Measurements from ENCODE around the gene ADAMTS8.

The ADAMTS8 gene

GRCh38 chr11:130418756-130419155 is 9.7 kb downstream of the ADAMTS8 start:
- TF ChIP-seq PPARA (CRISPR knock-in tag; IDR thresholded peaks at IDR 0.05; ENCODE audit: borderline replicate concordance) = no peak
- TF ChIP-seq CSRNP3 (CRISPR knock-in tag; IDR thresholded peaks at IDR 0.05) = no peak
- TF ChIP-seq ZNF70 (CRISPR knock-in tag; IDR thresholded peaks at IDR 0.05) = no peak
- no peak for TF ChIP-seq ZNF565 (CRISPR knock-in tag; conservative IDR thresholded peaks at IDR 0.05; ENCODE audit: low read depth)
- no peak for TF ChIP-seq OSR1 (CRISPR knock-in tag; IDR thresholded peaks at IDR 0.05)
- TF ChIP-seq RARB (CRISPR knock-in tag; IDR thresholded peaks at IDR 0.05) = no peak
- no peak for TF ChIP-seq CSDC2 (CRISPR knock-in tag; IDR thresholded peaks at IDR 0.05)
- TF ChIP-seq CREB5 (CRISPR knock-in tag; IDR thresholded peaks at IDR 0.05; ENCODE audit: low read depth) = no peak
- TF ChIP-seq ZFP3 (CRISPR knock-in tag; IDR thresholded peaks at IDR 0.05) = no peak
- TF ChIP-seq ARNTL (CRISPR knock-in tag; IDR thresholded peaks at IDR 0.05; ENCODE audit: borderline replicate concordance, low read depth) = no peak
- no peak for TF ChIP-seq TSHZ2 (CRISPR knock-in tag; IDR thresholded peaks at IDR 0.05)
- ATAC-seq = no peak

- TF ChIP-seq TCF4 (CRISPR knock-in tag; IDR thresholded peaks at IDR 0.05; ENCODE audit: borderline replicate concordance) = no peak
- TF ChIP-seq PATZ1 (CRISPR knock-in tag; IDR thresholded peaks at IDR 0.05; ENCODE audit: borderline replicate concordance) = no peak
- no peak for TF ChIP-seq ISL1 (CRISPR knock-in tag; IDR thresholded peaks at IDR 0.05)
- TF ChIP-seq PPARA (CRISPR knock-in tag; IDR thresholded peaks at IDR 0.05; ENCODE audit: borderline replicate concordance) = no peak
- TF ChIP-seq ESRRG (CRISPR knock-in tag; IDR thresholded peaks at IDR 0.05) = no peak
- no peak for TF ChIP-seq ZC3H10 (CRISPR knock-in tag; IDR thresholded peaks at IDR 0.05)
- TF ChIP-seq BACH2 (CRISPR knock-in tag; IDR thresholded peaks at IDR 0.05; ENCODE audit: borderline replicate concordance) = no peak
- no peak for TF ChIP-seq SNAI2 (CRISPR knock-in tag; IDR thresholded peaks at IDR 0.05)
- TF ChIP-seq ZFP3 (CRISPR knock-in tag; IDR thresholded peaks at IDR 0.05) = no peak
- TF ChIP-seq CSRNP3 (CRISPR knock-in tag; IDR thresholded peaks at IDR 0.05) = no peak
- no peak for TF ChIP-seq GLIS3 (CRISPR knock-in tag; IDR thresholded peaks at IDR 0.05)
- no peak for TF ChIP-seq POU6F1 (CRISPR knock-in tag; IDR thresholded peaks at IDR 0.05; ENCODE audit: borderline replicate concordance, low read depth)
- TF ChIP-seq ARNTL (CRISPR knock-in tag; IDR thresholded peaks at IDR 0.05; ENCODE audit: borderline replicate concordance, low read depth) = no peak
- TF ChIP-seq ZFP30 (CRISPR knock-in tag; IDR thresholded peaks at IDR 0.05) = no peak
- TF ChIP-seq ZNF8 (CRISPR knock-in tag; IDR thresholded peaks at IDR 0.05) = no peak
- TF ChIP-seq ZNF565 (CRISPR knock-in tag; conservative IDR thresholded peaks at IDR 0.05; ENCODE audit: low read depth) = no peak
- no peak for TF ChIP-seq RARB (CRISPR knock-in tag; IDR thresholded peaks at IDR 0.05)
- TF ChIP-seq TSHZ2 (CRISPR knock-in tag; IDR thresholded peaks at IDR 0.05) = no peak
Measured at GRCh38 chr11:130418210-130418609, 10.2 kb downstream of the ADAMTS8 start.

More at GRCh38 chr11:130418210-130418609, 10.2 kb downstream of the ADAMTS8 start:
- no peak for ATAC-seq
